Measurements from ENCODE around the gene PYY. TPM values are rescaled to one million over a fixed set of nuclear protein-coding genes. Genes with fewer than 3 reads are reported as not detected.
A peak's percentile ranks its signal among the peaks of the same experiment; 100 is the strongest.
"Not testable (repeated sequence)": the region's sequence is repeated elsewhere in the genome, so short reads cannot be mapped to it uniquely, and the experiment has no call there.

Gene PYY
- total RNA-seq, 1 donor from 2014 or later, result not detected

- H3K4me3 ChIP-seq (ENCODE audit: low read depth, low read length), result no peak overlapping the region
- TF ChIP-seq CTCF (conservative IDR thresholded peaks at IDR 0.05; ENCODE audit: low read depth, low read length), result no peak
- DNase-seq (ENCODE audit: low read depth), result no peak
These were observed 8.5 kb downstream of the PYY start for GRCh38 chr17:43945074-43945829.

GRCh38 chr17:43942051-43942685, 11.6 kb downstream of the PYY start, which contains the start of gene PPY:
PPY (minus strand) TSS chr17:43942476; CDS start chr17:43941654, 822 bp downstream.
- TF ChIP-seq CTCF (conservative IDR thresholded peaks at IDR 0.05; ENCODE audit: low read depth, low read length), result no peak
- DNase-seq (ENCODE audit: low read depth), result no peak
- no peak within 1 kb of the TSS for H3K4me3 ChIP-seq (ENCODE audit: low read depth, low read length)

- no peak overlapping the region for H3K4me3 ChIP-seq (ENCODE audit: low read depth, low read length)
- DNase-seq (ENCODE audit: low read depth), result no peak
- TF ChIP-seq CTCF (conservative IDR thresholded peaks at IDR 0.05; ENCODE audit: low read depth, low read length), result peak; percentile 67
These were observed 13.1 kb downstream of the PYY start for GRCh38 chr17:43940630-43941029.

GRCh38 chr17:43939886-43940285, 13.9 kb downstream of the PYY start:
- no peak overlapping the region for H3K4me3 ChIP-seq (ENCODE audit: low read depth, low read length)
- no peak for TF ChIP-seq CTCF (conservative IDR thresholded peaks at IDR 0.05; ENCODE audit: low read depth, low read length)
- DNase-seq (ENCODE audit: low read depth), result no peak

- not testable (repeated sequence) for H3K4me3 ChIP-seq (ENCODE audit: low read depth, low read length)
These were observed 14.3 kb downstream of the PYY start for GRCh38 chr17:43939452-43939851.

GRCh38 chr17:43938838-43939182, 14.9 kb downstream of the PYY start:
- no peak for TF ChIP-seq CTCF (conservative IDR thresholded peaks at IDR 0.05; ENCODE audit: low read depth, low read length)
- DNase-seq (ENCODE audit: low read depth), result no peak
- no peak overlapping the region for H3K4me3 ChIP-seq (ENCODE audit: low read depth, low read length)

More at GRCh38 chr17:43939452-43939851, 14.3 kb downstream of the PYY start:
- not testable (repeated sequence) for DNase-seq (ENCODE audit: low read depth)

GRCh38 chr17:43936434-43936833, 17.3 kb downstream of the PYY start:
- no peak for DNase-seq (ENCODE audit: low read depth)
- no peak for TF ChIP-seq CTCF (conservative IDR thresholded peaks at IDR 0.05; ENCODE audit: low read depth, low read length)
- H3K4me3 ChIP-seq (ENCODE audit: low read depth, low read length), result no peak overlapping the region
